Activated naive CD4-positive, alpha-beta T cell treated with anti-CD3 and anti-CD28 coated beads for 36 hours (primary cell): ENCODE data around the gene GRID1. TPM values are rescaled to one million over a fixed set of nuclear protein-coding genes. Genes with fewer than 3 reads are reported as not detected.
"Not testable (repeated sequence)": the region's sequence is repeated elsewhere in the genome, so short reads cannot be mapped to it uniquely, and the experiment has no call there.

Experiments
- CTCF ChIA-PET: fragments of 350-600 bp; sonication (Branson Sonifier 250); formaldehyde crosslinking; loops from one replicate; lab custom pipeline; 2021; ENCODE audit warnings: antibody characterized with exemption; lab: Charles Lee
- DNase-seq: peaks from one replicate; pipeline ENCODE4 v3.0.0-alpha.2; 2020
- H3K27ac Mint-ChIP-seq: one replicate; pipeline ENCODE4 v1.8.0; 2021; ENCODE audit warnings: mild to moderate bottlenecking, mixed read lengths
- H3K27me3 Mint-ChIP-seq: one replicate; pipeline ENCODE4 v1.8.0; 2021; ENCODE audit warnings: low read depth, mixed read lengths
- H3K36me3 Mint-ChIP-seq: one replicate; pipeline ENCODE4 v1.8.0; 2021; ENCODE audit warnings: low read depth, mixed read lengths
- H3K4me1 Mint-ChIP-seq: one replicate; pipeline ENCODE4 v1.8.0; 2021; ENCODE audit warnings: low read depth, mixed read lengths
- H3K4me3 Mint-ChIP-seq: one replicate; pipeline ENCODE4 v1.8.0; 2021; ENCODE audit warnings: mild to moderate bottlenecking, moderate library complexity, mixed read lengths
- H3K9me3 Mint-ChIP-seq: one replicate; pipeline ENCODE4 v1.8.0; 2021; ENCODE audit warnings: mixed read lengths
- intact Hi-C: fragments of 100-400 bp; cut with micrococcal nuclease; formaldehyde crosslinking; loops from one replicate; pipeline ENCODE4 v1.15.1; 2023
- total RNA-seq, 2 experiments: library from RNA; stranded (reverse); gene quantifications; one replicate each; pipeline ENCODE4 v1.2.3, GENCODE V29; 2021

The GRID1 gene
- total RNA-seq, 2 experiments from 2014 or later: not detected

DNA sequence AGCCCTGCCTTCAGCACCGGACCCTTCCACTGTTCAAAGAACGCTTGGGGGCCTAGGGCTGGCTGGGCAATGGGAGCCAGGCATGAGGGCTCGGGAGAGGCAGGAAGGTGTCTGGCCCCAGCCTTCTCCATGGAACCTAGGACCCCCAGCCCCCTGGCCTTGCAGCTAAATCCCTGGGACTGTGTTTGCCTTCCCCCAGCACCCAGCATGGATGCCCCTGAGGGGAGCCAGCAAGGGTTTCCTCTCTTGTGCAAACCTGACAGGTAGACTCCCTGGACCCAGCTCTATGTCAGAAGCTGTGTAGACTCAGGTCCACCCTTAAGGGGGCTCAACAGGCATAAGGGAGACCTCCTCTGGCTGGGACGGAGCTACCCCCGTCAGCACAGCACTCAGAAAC, 288.0 kb downstream of the GRID1 start:
- no peak for DNase-seq
- Mint-ChIP-seq H3K9me3 (no peaks in the 10 kb centered on the region), H3K36me3 (no peaks in the 10 kb centered on the region), H3K27ac (no peak overlapping the region), H3K4me3 (no peak overlapping the region), H3K27me3 (peaks cover 4% of the 10 kb centered on the region), H3K4me1 (no peaks in the 10 kb centered on the region)
- intact Hi-C loops: no loop called here
- CTCF ChIA-PET: no interaction called here

DNA sequence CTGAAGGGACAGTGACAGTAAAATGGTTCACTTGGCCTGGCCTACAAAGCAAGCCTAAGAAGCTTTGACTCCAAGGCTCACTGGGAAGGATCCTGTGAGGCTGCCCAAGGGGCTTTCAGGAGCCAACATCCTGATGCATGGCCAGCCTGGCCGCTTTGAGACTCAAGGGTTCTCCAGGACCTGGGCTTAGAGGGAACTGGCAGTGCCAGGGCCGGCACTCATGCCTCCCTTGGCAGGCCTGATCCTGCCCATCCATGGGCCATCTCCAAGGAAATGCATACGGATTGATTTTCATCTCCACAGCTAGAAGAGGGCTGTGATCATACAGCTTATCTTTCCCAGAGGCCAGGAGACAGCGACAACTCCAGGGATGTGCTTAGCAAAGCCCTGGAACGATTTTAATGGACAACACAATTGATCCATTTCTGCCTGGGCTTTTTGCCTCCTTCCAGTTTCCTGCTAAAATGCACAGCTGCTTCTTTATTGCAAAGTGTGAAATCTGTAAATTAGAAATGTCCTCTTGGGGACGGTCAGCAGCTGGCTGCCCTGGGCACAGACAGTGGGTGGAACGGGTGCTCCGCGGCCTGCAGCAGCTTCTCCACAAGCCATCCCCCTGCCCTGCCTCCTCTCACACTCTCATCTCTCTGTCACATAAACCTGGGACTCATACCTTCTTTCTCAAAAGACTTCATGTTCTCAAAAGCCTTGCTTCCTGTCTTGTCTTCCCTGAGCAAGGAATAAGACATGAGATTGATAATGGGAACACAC, 288.5 kb downstream of the GRID1 start:
- H3K36me3 Mint-ChIP-seq: no peaks in the 10 kb centered on the region
- H3K27ac Mint-ChIP-seq: no peak overlapping the region
- intact Hi-C loops: no loop called here
- H3K4me3 Mint-ChIP-seq: no peak overlapping the region
- H3K4me1 Mint-ChIP-seq: no peaks in the 10 kb centered on the region
- peaks cover 4% of the 10 kb centered on the region for H3K27me3 Mint-ChIP-seq
- no peaks in the 10 kb centered on the region for H3K9me3 Mint-ChIP-seq
- no peak for DNase-seq
- CTCF ChIA-PET: interaction anchor here (0.6 kb wide), 1 partner anchor 43 kb away, joined by 3 read pairs; no protein-coding TSS in a partner anchor

- DNase-seq: no peak
- Mint-ChIP-seq H3K36me3 (no peaks in the 10 kb centered on the region), H3K27me3 (peaks cover 4% of the 10 kb centered on the region), H3K4me3 (no peak overlapping the region), H3K4me1 (no peaks in the 10 kb centered on the region), H3K27ac (no peak overlapping the region), H3K9me3 (no peaks in the 10 kb centered on the region)
- CTCF ChIA-PET: interaction anchor here (0.6 kb wide), 1 partner anchor 42 kb away, joined by 3 read pairs; no protein-coding TSS in a partner anchor
- intact Hi-C loops: no loop called here
These were observed 289.3 kb downstream of the GRID1 start for GRCh38 chr10:86077271-86077670.

GRCh38 chr10:86076497-86076896, 290.1 kb downstream of the GRID1 start:
- H3K36me3 Mint-ChIP-seq, H3K9me3 Mint-ChIP-seq, CTCF ChIA-PET, DNase-seq, H3K4me1 Mint-ChIP-seq, H3K27ac Mint-ChIP-seq, H3K4me3 Mint-ChIP-seq, intact Hi-C loops, H3K27me3 Mint-ChIP-seq: not testable (repeated sequence)

- Mint-ChIP-seq H3K4me1 (no peaks in the 10 kb centered on the region), H3K36me3 (no peaks in the 10 kb centered on the region), H3K27ac (no peak overlapping the region), H3K27me3 (peaks cover 7% of the 10 kb centered on the region), H3K4me3 (no peak overlapping the region), H3K9me3 (no peaks in the 10 kb centered on the region)
- CTCF ChIA-PET: no interaction called here
- intact Hi-C loops: no loop called here
- no peak for DNase-seq
These were observed 291.1 kb downstream of the GRID1 start for GRCh38 chr10:86075512-86075911.

DNA sequence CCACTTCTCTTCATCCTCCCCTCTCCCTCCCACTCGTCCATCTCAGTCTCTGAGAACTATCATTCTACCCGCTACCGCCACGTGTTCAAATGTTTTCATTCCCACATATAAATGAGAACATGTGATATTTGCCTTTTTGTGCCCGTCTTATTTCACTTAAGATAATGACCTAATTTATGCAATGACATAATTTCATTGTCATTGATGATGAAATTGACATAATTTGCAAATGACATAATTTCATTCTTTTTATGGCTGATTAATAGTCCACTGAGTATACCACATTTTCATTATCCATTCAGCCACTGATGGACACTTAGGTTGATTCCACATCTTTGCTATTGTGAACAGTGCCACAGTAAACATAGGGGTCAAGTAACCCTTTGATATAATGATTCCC, 292.3 kb downstream of the GRID1 start:
- no peaks in the 10 kb centered on the region for H3K36me3 Mint-ChIP-seq
- H3K27me3 Mint-ChIP-seq: peaks cover 7% of the 10 kb centered on the region
- no peaks in the 10 kb centered on the region for H3K4me1 Mint-ChIP-seq
- H3K9me3 Mint-ChIP-seq: no peaks in the 10 kb centered on the region
- H3K4me3 Mint-ChIP-seq: no peak overlapping the region
- intact Hi-C loops: no loop called here
- CTCF ChIA-PET: no interaction called here
- no peak for DNase-seq
- H3K27ac Mint-ChIP-seq: no peak overlapping the region

- no peak for DNase-seq
- Mint-ChIP-seq H3K4me1 (no peaks in the 10 kb centered on the region), H3K36me3 (no peaks in the 10 kb centered on the region), H3K4me3 (no peak overlapping the region), H3K9me3 (no peaks in the 10 kb centered on the region), H3K27me3 (peaks cover 7% of the 10 kb centered on the region), H3K27ac (no peak overlapping the region)
- CTCF ChIA-PET: no interaction called here
- intact Hi-C loops: no loop called here
These were observed 293.2 kb downstream of the GRID1 start for GRCh38 chr10:86073199-86073977.

DNA sequence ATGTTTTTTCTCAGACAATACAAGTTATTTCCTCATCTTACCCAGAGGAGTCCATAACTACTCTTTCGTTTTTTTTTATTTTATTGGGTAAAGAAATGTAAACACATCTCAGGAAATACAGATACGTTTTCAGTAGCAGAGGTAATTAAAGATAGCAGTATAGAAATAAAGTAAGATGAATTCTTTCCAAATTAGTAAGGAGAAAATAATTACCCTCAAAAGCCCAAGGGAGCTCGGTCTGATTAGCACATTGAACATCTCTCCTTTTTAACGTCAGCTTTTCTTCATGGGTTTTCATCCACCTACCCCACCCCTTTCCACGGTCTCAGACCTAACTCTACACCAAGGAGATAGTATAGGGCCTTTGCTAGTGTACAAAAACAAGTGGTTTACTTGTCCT, 294.2 kb downstream of the GRID1 start:
- Mint-ChIP-seq H3K36me3 (no peaks in the 10 kb centered on the region), H3K27ac (no peak overlapping the region), H3K9me3 (no peaks in the 10 kb centered on the region), H3K27me3 (peaks cover 7% of the 10 kb centered on the region), H3K4me3 (no peak overlapping the region), H3K4me1 (no peaks in the 10 kb centered on the region)
- DNase-seq: no peak
- intact Hi-C loops: no loop called here
- CTCF ChIA-PET: no interaction called here

DNA sequence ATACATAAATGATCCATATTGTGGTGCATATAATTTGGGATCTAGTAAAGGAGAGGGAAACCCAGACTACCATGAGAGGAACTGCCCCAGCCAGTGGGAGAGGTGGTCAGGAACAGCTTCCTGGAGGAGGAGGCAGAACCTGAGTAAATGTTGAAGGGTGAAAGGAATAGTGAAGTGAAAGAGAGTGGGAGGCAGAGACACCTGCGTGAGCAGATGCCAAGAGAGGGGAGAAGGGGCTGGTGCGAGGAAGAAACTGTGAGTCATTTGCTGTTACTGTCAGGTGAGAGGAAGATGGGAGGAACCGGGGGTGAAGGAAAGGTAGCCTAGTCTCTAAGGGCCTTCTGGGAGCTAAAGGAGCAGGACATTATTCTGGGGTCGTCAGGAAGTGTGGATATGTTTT, 294.8 kb downstream of the GRID1 start:
- CTCF ChIA-PET: no interaction called here
- Mint-ChIP-seq H3K27me3 (peaks cover 3% of the 10 kb centered on the region), H3K9me3 (no peaks in the 10 kb centered on the region), H3K4me1 (no peaks in the 10 kb centered on the region), H3K4me3 (no peak overlapping the region), H3K36me3 (no peaks in the 10 kb centered on the region), H3K27ac (no peak overlapping the region)
- intact Hi-C loops: no loop called here
- no peak for DNase-seq

DNA sequence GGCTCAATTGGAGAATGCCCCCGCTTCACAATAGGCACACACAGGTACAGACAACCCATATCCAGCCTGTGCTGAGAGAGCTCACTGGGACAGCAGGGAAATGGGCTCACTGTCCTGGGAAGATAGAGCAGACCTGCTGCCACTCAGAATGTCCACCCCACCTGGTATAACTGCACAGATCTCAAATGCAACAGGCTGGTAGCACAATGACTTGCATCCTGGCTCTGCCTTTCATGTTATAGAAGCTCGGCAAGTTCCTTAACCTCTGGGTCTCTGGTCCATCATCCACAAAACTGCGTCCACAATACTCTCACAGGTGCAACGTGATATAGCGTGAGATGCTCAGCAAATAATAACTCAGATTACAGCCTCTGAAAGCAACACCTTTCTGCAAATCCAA, 295.4 kb downstream of the GRID1 start:
- Mint-ChIP-seq H3K27me3 (peaks cover 3% of the 10 kb centered on the region), H3K4me3 (no peak overlapping the region), H3K36me3 (no peaks in the 10 kb centered on the region), H3K9me3 (no peaks in the 10 kb centered on the region), H3K4me1 (no peaks in the 10 kb centered on the region), H3K27ac (no peak overlapping the region)
- intact Hi-C loops: no loop called here
- CTCF ChIA-PET: no interaction called here
- no peak for DNase-seq

GRCh38 chr10:86070278-86070677, 296.3 kb downstream of the GRID1 start:
- H3K4me3 Mint-ChIP-seq: no peak overlapping the region
- CTCF ChIA-PET: no interaction called here
- H3K27me3 Mint-ChIP-seq: peaks cover 7% of the 10 kb centered on the region

GRCh38 chr10:86068231-86069054, 298.2 kb downstream of the GRID1 start:
- H3K9me3 Mint-ChIP-seq: no peaks in the 10 kb centered on the region
- intact Hi-C loops: no loop called here
- CTCF ChIA-PET: no interaction called here
- no peaks in the 10 kb centered on the region for H3K36me3 Mint-ChIP-seq
- DNase-seq: no peak
- peaks cover 7% of the 10 kb centered on the region for H3K27me3 Mint-ChIP-seq
- H3K4me1 Mint-ChIP-seq: no peaks in the 10 kb centered on the region
- H3K27ac Mint-ChIP-seq: no peak overlapping the region
- no peak overlapping the region for H3K4me3 Mint-ChIP-seq

More at GRCh38 chr10:86070278-86070677, 296.3 kb downstream of the GRID1 start:
- Mint-ChIP-seq H3K36me3 (no peaks in the 10 kb centered on the region), H3K27ac (no peak overlapping the region), H3K4me1 (no peaks in the 10 kb centered on the region), H3K9me3 (no peaks in the 10 kb centered on the region)
- intact Hi-C loops: no loop called here
- DNase-seq: no peak
